Bladder microvascular endothelial cell (primary cell): Measurements from ENCODE around the gene GRHL1. TPM values are rescaled to one million over a fixed set of nuclear protein-coding genes. Genes with fewer than 3 reads are reported as not detected.

Experiments used
- total RNA-seq: library from RNA; depleted of rRNA; stranded (reverse); fragments of >200 nt; gene quantifications from 2 replicates; pipeline ENCODE4 v1.2.3, GENCODE V29; 2014

GRHL1 gene
- 0.16 and 1.3 TPM in 2 replicates for total RNA-seq

GRCh38 chr2:9951522-9952285 is at the start of gene GRHL1:
TSS of gene GRHL1 (plus strand) at chr2:9951693. CDS start at chr2:9951834, 141 bp downstream.

GRCh38 chr2:10043256-10043905 is 91.9 kb downstream of the GRHL1 start, which contains the start of gene KLF11:
TSS of gene KLF11 (plus strand) at chr2:10043550. CDS start at chr2:10043717, 167 bp downstream.

Other genes starting within 250 kb of the GRHL1 start
- 20.9 and 21.8 TPM in 2 replicates for gene TAF1B, start 108.2 kb upstream of the GRHL1 start, total RNA-seq
- gene KLF11, start 91.9 kb downstream of the GRHL1 start, total RNA-seq = 4.7 and 10.1 TPM in 2 replicates
- gene CYS1, start 128.7 kb downstream of the GRHL1 start, total RNA-seq = 0.16 TPM in 1 of 2 replicates, not detected in the other
- 38.2 and 38.6 TPM in 2 replicates for gene RRM2, start 171.0 kb downstream of the GRHL1 start, total RNA-seq